Measurements from ENCODE around the gene ALCAM.

The ALCAM gene

GRCh38 chr3:105499961-105500360 lies 133.3 kb downstream of the ALCAM start:
- no peak overlapping the region for H3K4me2 ChIP-seq
- H3K4me1 ChIP-seq (ENCODE audit: low read depth, poor library complexity, severe bottlenecking), result no peaks in the 10 kb centered on the region
- H3K4me3 ChIP-seq (IDR thresholded peaks at IDR 0.05; ENCODE audit: insufficient read depth, low read depth, low read length), result no peak overlapping the region
- H2AFZ ChIP-seq (ENCODE audit: low read depth), result no peak overlapping the region
- no peaks in the 10 kb centered on the region for H3K79me2 ChIP-seq (ENCODE audit: insufficient read depth, low read depth)
- H3K27ac ChIP-seq, result no peak overlapping the region
- no peaks in the 10 kb centered on the region for H3K36me3 ChIP-seq (ENCODE audit: insufficient read depth)
- H3K27me3 ChIP-seq (ENCODE audit: insufficient read depth, low read depth), result no peaks in the 10 kb centered on the region
- no peaks in the 10 kb centered on the region for H4K20me1 ChIP-seq (ENCODE audit: insufficient read depth)
- H3K9ac ChIP-seq, result no peak overlapping the region
- no peak for TF ChIP-seq CTCF (conservative IDR thresholded peaks at IDR 0.05; ENCODE audit: low read depth, low read length)

GRCh38 chr3:105502333-105502732 lies 135.6 kb downstream of the ALCAM start:
- no peak overlapping the region for H3K4me3 ChIP-seq (IDR thresholded peaks at IDR 0.05; ENCODE audit: insufficient read depth, low read depth, low read length)
- no peak overlapping the region for H3K27ac ChIP-seq
- H3K27me3 ChIP-seq (ENCODE audit: insufficient read depth, low read depth), result no peaks in the 10 kb centered on the region
- no peaks in the 10 kb centered on the region for H3K4me1 ChIP-seq (ENCODE audit: low read depth, poor library complexity, severe bottlenecking)
- H3K36me3 ChIP-seq (ENCODE audit: insufficient read depth), result no peaks in the 10 kb centered on the region
- no peaks in the 10 kb centered on the region for H4K20me1 ChIP-seq (ENCODE audit: insufficient read depth)
- no peak overlapping the region for H3K9ac ChIP-seq
- no peak overlapping the region for H3K4me2 ChIP-seq
- H3K79me2 ChIP-seq (ENCODE audit: insufficient read depth, low read depth), result no peaks in the 10 kb centered on the region
- no peak for TF ChIP-seq CTCF (conservative IDR thresholded peaks at IDR 0.05; ENCODE audit: low read depth, low read length)
- no peak overlapping the region for H2AFZ ChIP-seq (ENCODE audit: low read depth)

- H3K79me2 ChIP-seq (ENCODE audit: insufficient read depth, low read depth), result no peaks in the 10 kb centered on the region
- H3K9ac ChIP-seq, result no peak overlapping the region
- no peak overlapping the region for H2AFZ ChIP-seq (ENCODE audit: low read depth)
- H3K4me2 ChIP-seq, result no peak overlapping the region
- no peak overlapping the region for H3K4me3 ChIP-seq (IDR thresholded peaks at IDR 0.05; ENCODE audit: insufficient read depth, low read depth, low read length)
- H3K27me3 ChIP-seq (ENCODE audit: insufficient read depth, low read depth), result no peaks in the 10 kb centered on the region
- no peaks in the 10 kb centered on the region for H3K36me3 ChIP-seq (ENCODE audit: insufficient read depth)
- H3K4me1 ChIP-seq (ENCODE audit: low read depth, poor library complexity, severe bottlenecking), result no peaks in the 10 kb centered on the region
- H3K27ac ChIP-seq, result no peak overlapping the region
- no peak for TF ChIP-seq CTCF (conservative IDR thresholded peaks at IDR 0.05; ENCODE audit: low read depth, low read length)
- H4K20me1 ChIP-seq (ENCODE audit: insufficient read depth), result no peaks in the 10 kb centered on the region
Measured at GRCh38 chr3:105503191-105503593, 136.5 kb downstream of the ALCAM start.

GRCh38 chr3:105504440-105504951 lies 137.8 kb downstream of the ALCAM start:
- Histone ChIP-seq H3K27ac (no peak overlapping the region), H3K27me3 (ENCODE audit: insufficient read depth, low read depth) (no peaks in the 10 kb centered on the region), H3K4me3 (IDR thresholded peaks at IDR 0.05; ENCODE audit: insufficient read depth, low read depth, low read length) (no peak overlapping the region), H4K20me1 (ENCODE audit: insufficient read depth) (no peaks in the 10 kb centered on the region), H3K4me1 (ENCODE audit: low read depth, poor library complexity, severe bottlenecking) (no peaks in the 10 kb centered on the region), H3K79me2 (ENCODE audit: insufficient read depth, low read depth) (no peaks in the 10 kb centered on the region), H3K4me2 (no peak overlapping the region), H3K36me3 (ENCODE audit: insufficient read depth) (no peaks in the 10 kb centered on the region), H3K9ac (no peak overlapping the region), H2AFZ (ENCODE audit: low read depth) (no peak overlapping the region)
- TF ChIP-seq CTCF (conservative IDR thresholded peaks at IDR 0.05; ENCODE audit: low read depth, low read length), result no peak

Data from KMS-11 (cell line).